H7 (cell line): ENCODE measurements around the gene C1orf174. TPM values are rescaled to one million over a fixed set of nuclear protein-coding genes. Genes with fewer than 3 reads are reported as not detected.

Experiments
- total RNA-seq: library from RNA; depleted of rRNA; stranded (reverse); fragments of >200 nt; shearing (Covaris generic); gene quantifications from 2 replicates; pipeline ENCODE4 v1.2.3, GENCODE V29; 2014; rRNA removed

C1orf174 gene
- total RNA-seq, 1 experiment from 2014 or later: 60.5 TPM

Other genes with a start within 250 kb of the C1orf174 start
- gene TP73, start 247.8 kb downstream of the C1orf174 start, total RNA-seq: 0.55 and 1.6 TPM in 2 replicates
- gene CCDC27, start 147.8 kb downstream of the C1orf174 start, total RNA-seq: 0.04 and 0.07 TPM in 2 replicates
- 5.0 and 6.5 TPM in 2 replicates for gene SMIM1, start 127.5 kb downstream of the C1orf174 start, total RNA-seq
- gene LRRC47, start 103.8 kb downstream of the C1orf174 start, total RNA-seq: 113 and 130 TPM in 2 replicates
- 22.8 and 35.8 TPM in 2 replicates for gene CEP104, start 43.1 kb downstream of the C1orf174 start, total RNA-seq
- gene DFFB, start 42.8 kb downstream of the C1orf174 start, total RNA-seq: 12.1 and 14.1 TPM in 2 replicates